NCI-H524 (cell line): ENCODE data around the gene ETV5.
"Not testable (repeated sequence)": the region's sequence is repeated elsewhere in the genome, so short reads cannot be mapped to it uniquely, and the experiment has no call there.

Experiments used
- DNase-seq, 2 experiments: peaks; one replicate each; lab custom pipeline; 2025; lab: John Stamatoyannopoulos, UW

Gene ETV5

DNA sequence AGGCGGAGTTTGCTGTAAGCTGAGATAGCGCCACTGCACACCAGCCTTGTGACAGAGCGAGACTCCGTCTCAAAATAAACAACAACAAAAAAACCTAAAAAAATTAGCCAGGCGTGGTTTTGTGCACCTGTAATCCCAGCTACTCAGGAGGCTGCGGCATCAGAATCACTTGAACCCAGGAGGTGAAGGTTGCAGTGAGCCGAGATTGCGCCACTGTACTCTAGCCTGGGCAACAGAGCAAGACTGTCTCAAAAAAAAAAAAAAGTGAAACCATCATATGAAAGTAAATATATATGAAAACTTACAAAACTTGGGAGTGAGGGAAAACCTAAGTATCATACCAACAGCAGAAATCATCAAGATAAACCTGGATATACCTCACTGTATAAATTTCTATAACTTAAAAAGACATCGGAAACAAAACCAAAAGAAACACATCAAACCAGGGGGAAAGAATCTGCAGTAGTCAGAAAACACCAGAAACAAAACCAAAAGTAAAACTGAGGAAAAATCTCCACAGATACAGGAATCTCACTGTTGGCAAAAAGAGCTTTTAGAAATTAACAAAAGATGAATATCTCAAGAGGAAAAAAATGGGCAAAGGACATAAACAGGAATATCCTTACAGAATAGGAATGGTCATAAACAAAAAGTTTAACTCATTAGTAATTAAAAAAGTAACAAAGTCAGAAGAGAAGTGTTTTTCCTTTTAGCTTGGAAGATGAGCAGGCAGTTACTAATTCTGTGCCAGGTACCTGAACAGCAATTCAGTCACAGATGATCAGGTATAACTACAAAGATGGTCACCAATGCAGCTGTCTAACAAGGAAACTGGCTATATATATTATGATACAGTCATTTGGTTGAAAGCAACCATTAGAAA is 41.3 kb downstream of the ETV5 start:
- no peak for DNase-seq

DNA sequence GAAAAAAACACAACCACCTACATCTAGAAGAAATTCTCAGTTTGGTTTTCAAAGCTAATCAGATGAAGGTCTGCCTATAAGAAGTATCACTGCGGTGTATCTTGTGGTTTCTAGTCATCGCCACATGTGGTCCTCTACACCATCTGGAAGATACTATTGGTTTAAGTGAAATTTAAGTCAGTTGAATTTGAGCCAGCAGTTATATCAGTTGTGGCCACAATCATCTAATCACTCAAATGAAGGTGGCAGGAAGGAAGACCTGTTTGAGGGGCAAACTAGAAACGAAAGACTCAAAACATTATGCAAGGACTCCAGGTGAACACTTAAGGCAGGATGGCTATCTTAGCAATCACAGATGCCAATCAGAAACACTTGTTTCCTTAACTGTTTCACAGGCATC is 48.7 kb downstream of the ETV5 start:
- DNase-seq, result no peak

DNA sequence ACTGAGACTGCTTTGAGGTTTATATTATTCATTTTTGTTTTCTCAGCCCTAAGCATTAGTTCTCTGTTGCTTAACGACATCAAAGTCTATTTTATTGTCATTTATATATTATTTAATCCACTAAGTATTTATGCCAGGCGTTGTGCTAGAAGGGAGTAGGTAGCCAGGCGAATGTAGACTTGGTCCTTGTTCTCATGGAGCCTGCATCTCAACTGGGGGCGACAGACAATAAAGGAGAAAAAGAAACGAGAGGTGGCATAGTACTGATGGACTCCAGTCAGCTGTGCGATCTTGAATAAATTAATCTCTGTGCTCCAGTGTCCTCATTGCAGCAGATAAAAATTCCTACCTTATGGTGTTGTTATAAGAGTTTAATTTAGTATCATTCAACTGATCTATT is 49.7 kb downstream of the ETV5 start:
- no peak for DNase-seq

DNA sequence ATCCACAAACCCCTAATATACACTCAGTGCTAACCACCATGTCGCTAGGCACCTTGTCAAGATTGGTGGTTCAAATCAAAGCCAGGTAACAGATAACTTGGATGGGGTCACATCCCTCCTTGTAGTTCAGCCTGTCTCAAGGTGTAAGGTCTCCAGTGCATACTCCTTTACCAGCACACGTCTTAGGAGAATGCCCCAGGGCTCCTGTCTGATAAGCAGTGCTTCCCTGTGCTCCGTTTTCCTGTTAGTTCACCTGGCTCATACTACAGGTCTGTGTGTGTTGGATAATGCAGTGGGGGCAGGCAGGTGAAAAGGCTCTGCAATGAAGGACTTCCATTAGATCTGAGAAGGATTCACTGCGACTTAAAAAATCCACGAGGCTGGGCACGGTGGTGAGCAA is 50.7 kb downstream of the ETV5 start:
- DNase-seq, result no peak

DNA sequence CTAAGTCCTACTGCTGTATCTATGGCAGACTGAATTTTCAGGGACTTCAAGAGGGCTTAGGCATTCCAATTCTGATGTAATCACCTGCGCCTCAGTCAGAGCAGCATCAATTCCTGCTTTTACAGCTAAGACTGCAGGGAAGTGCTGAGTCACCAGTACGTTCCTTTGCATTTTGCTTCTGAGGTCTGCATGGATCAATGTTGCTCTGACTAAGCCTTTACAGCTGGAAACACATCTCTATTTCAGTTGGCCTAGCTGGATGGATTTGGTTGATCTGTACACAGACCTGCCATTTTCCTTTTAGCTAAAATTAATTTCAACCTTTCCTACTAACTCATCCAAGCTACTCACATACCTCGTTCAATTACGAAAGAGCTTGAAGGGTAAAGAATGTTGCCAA is 51.3 kb downstream of the ETV5 start:
- no peak for DNase-seq

DNA sequence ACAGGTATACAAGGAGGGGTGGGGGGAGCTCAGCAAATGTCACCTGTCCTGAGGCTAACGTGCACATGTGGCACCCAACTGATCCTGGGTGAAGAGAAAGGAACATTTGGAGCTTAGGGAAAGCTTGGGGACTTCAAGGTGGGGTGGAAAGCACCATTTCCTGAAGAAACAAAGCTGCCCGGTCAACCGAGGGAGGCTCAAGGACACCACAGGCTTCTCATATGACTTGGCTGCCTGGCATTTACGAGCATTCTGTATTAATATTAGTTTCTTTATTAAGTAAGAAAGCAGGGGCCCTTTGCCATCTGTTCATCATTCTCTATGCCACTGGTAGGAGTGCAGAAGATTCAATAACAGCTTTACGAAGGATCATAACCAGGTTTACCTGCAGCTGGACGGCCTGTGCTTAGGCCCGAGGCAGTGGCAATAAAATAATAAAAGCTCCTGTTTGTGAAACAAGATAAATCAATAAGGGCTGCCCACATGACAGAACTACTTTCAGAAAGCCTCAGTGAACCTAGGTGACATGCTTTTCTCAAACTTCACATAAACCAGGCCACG is 54.0 kb downstream of the ETV5 start:
- peak; percentile 73 to 93 for DNase-seq

DNA sequence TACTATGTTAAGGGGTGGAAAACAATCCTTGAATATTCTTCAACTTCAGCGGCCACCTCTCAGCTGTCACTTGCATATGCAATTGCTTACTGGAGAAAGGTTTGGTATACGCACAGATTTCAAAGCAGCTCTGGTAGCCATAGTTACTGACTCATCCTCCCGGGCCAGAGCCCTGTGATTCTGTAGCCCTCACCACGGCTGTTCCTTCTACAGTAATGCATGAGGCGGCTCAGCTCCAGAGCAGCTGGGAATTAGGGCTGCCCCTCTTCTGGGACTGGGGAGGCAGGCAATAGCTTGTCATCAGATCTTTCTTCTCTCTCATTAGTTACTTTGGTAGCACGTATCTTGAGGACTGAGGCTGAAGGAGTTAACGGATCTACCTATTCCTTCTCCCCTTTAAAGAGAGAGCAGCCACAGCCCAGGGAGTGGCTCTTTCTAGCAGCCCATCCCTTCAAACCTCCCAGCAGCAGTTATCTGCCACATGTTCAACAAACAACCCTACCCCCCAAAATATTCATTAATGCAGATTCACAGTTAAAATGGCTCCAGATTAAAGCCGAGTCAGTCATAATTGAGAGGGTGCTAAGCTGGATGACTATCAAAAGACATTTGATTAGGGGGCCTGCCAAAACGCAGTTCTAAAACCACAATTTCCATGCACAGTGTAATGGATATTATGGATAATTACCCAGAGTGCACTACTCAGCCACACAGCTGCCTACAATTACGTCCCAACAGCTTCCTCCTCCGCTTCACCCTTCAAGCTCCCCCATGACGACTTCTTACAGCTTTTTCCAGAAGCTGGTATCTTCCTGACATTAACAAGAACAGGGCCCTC is 54.7 kb downstream of the ETV5 start:
- DNase-seq, result peak; percentile 73 to 88

DNA sequence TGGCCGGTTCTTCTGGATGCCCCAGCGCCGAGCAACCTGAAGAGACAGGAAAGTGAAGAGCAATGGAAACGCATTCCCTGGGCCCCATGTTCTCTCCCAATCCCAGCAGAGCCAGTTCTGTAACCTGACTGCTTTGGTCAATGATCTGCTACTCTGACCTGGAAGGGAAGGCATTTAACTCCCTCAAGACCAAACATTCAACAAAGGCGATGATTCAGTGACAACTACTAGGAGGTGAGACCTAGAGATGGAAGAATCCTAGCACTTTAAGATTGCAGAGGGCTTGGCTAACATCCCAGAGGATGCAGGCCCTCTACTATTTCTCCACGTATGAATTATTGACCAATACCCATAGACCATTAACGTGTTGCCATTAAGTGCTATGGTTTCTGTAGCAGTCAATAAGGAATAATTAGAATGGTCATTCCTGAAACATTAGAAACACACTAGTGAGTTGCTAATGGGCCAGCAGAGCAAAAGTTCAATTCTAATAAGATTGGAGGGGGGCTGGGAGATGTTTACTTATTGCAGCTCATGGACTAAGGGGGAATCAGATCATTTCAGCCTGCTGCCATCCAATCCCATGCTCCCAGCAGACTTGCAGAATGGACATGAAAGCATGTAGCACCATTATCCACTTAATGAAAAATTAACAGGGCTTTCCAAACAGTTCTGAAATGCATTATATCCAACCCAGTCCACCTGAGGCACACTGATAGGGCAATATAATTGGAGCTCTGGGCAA is 56.6 kb downstream of the ETV5 start:
- DNase-seq, result no peak

DNA sequence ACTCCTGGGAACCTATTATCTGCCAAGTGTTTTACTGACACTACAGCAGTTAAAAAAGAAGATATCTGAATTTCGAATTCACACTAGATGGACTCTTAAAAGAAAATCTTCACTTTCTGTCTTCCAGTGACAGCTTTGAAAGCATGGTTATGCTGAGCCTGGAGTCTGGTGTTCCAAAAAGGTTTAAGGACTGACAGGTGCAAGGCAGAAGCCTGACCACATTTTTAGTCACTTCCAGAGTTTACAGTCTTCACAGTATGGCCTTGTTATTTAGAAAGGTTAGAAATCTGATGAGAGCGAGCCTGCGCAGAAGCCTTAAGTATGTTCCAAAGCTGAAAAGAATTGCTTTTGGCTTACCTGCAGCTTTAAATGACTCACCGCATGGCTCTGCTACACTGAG is 59.9 kb downstream of the ETV5 start:
- no peak for DNase-seq

DNA sequence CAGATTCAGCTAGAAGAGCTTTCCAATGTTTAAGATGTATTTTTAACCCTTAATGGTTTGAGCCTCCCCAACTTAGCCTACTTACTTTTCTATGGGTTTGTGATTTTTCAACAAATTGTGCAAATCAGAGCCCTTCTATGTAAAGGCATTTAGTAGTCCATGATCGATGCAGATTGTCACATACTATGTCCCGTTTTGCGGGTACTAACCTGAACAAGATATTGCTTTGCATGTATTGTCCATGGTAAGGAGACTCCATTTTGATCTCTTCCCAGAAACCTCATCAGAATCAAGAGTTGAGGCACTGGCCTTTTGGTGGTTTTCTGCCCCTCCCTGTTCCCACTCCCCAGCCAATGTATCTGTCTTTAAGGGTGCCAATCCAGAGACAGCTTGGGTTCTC is 60.8 kb downstream of the ETV5 start:
- no peak for DNase-seq

DNA sequence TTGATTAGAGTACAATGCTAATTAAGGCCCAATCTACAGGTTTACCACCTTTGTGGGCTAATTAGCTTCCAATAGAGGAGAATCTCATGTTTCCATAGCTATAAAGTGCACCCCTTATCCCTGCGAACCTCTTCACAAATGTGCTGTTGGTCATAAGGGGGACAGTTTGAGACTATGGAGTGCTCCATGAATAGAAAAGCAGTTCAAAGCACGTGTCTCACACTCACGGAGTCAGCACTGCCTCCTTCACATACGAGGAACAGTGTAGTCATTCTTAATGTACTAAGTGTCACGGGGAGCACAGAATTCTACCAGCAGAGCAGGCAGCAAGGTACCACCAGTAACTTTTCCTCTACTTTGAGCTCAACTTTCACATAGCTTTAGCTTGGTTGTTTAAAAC is 62.1 kb downstream of the ETV5 start:
- no peak for DNase-seq

DNA sequence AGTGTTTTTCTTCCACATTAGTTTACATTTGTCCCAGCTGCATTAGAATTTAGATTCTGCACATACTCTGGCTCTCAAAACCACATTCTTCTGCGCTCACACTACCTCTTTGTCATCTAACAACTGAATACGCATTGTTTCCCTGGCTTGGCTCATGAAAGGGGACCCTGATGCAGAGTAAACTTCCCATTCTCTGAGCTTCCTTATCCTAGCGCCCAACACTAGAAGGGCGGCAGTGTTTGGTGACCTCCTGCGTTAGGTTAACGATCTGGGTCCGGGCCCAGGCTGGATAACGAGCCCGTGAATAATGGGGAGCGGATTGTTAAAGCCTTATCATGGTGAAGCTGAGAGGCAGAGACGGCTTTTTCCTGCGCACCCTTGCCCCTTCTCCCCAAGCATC is 63.9 kb downstream of the ETV5 start:
- DNase-seq, result no peak

DNA sequence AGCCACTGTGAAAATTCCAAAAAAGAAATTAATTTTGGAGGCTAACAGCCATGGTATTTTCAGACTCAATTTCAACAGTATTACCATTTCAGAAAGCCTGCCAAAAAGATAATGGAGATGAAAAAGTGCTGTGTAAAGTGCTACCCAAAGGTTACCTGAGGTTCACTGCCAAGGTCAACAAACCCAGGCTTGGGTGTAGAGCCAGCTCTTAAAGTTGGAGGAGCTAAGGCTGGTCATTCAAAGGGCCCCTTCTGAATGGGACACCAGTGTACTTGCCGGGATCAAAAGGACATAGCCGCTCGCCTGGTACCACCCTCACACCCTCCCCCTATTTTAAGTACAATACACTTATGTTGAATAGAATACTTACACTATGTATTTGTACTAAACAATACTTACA is 64.5 kb downstream of the ETV5 start:
- no peak for DNase-seq

DNA sequence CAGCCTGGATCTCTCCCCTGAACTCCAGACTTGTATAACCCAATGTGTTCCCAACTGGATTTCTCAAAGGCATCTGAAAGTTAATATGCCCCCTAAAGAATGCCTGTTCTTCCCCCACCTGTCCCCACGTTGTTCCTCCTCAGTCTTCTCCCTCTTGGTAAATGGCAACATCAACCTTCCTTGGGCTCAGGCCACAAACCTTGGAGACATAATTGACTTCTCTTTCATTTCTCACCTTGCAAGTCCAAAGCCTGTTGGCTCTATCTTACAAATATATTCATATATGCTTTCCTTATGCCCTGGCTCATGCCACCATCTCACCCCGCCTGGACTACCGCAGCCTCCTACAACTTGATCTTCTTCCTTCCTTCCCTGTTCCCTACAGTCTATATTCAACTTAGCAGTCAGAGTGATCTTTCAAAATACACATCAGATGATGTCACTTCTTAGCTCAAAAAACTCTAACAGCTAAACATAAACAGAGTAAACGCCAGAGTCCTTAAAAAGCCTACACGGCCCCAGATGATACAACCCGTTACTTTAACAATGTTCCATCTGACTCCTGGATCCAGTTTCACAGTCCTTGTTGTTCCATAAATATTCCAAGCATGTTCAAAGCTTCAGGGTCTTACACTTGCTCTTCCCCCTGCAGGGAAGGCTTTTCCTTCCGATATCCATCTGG is 66.2 kb downstream of the ETV5 start:
- no peak for DNase-seq

DNA sequence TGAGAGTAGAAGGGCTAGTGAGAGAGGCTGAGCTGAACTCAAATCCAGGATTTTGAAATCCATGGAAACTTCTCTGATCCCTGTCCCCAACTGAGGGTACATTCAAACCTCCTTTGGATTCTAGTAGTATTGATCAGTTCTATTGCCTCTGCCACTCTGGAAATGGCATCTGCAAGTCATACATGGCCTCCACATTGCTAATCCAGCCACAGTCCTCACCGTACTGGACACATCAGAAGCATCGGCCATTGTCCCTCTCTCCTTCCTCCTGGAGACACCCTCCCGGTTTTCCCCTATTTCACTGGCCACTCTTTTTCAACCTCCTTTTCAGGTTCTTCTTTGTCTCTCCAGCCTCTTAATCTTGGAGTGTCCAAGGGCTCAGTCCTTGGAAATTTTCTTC is 66.9 kb downstream of the ETV5 start:
- DNase-seq, result no peak

DNA sequence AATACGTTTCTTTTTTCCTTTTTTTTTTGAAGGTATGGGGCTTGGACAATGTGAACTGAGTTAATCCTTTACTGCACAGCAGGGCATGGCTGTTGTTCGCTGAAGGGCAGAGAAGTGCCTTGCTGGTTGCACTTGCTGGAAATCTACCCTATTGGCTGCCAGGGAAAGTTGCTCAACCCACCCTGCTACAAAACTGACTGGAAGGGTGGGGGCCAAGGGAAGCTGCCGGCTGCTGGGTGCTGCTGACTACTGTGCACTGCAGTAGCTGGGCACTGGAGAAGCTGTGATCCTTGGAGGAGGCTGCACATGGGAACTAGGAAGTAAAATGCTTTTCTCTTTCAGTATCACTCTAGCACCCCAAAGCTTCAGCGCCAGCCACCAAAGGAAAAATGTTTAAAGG is 70.5 kb downstream of the ETV5 start:
- no peak for DNase-seq

DNA sequence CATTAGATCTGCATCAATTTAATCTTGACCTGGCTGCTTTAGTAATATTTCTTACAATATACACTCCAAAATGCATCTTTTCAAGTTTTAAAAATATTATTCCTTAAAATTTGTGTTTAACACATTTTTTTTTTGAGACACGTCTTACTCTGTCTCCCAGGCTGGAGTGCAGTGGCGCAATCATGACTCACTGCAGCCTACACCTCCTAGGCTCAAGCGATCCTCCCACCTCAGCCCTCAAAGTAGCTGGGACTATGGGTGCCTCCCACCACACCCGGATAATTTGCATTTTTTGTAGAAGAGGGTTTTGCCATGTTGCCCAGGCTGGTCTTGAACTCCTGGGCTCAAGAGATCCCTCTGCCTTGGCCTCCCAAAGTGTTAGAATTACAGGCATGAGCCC is 73.6 kb downstream of the ETV5 start:
- no peak for DNase-seq

DNA sequence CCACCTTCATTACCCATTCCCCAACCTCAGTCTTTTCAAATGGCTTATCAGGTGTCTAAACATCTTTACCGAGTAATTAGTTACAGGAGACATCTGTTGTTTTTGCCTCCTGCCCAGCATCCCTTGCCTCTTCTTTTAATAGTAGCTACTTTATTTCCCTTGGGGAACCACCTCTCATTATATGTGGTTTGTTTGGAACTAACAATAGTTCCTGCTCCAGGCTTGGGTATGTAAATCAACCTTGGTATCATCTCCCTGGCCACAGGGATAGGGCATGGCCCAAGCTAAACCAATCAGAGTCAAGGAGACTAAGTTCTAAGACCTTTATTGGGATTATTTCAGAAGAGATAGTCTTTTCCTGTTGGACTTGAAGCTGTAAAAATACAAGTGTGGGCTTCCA is 76.6 kb downstream of the ETV5 start:
- peak in 1 of 2 experiments; percentile 68 for DNase-seq

DNA sequence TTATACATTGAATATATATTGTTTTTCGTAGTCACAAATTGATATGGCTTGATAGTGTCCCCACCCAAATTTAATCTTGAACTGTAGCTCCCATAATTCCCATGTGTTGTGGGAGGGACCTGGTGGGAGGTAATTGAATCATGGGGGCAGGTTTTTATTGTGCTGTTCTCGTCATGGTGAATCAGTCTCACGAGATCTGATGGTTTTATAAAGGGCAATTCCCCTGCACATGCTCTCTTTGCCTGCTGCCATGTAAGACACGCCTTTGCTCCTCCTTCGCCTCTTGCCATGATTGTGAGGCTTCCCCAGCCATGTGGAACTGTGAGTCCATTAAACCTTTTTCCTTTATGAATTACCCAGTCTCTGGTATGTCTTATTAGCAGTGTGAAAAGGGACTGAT is 82.9 kb downstream of the ETV5 start:
- not testable (repeated sequence) for DNase-seq

DNA sequence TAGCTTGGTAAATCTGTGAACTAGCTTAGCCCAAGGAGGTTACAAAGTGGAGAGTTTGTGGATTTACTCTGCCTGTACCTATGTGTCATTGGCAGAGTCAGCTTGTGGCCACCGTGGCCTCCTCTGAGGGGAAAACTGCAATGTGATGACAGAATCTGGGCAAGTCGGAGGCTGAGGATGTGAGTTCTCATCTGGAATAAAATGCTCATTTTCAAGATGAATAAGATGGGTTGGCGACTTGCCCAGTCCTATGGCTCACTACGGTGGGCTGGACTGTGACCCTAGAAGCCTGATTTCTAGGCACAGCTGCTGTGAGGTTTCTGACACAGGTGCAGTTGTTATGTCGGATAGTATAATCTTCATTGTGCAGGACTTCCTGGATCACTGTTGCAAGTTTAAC is 83.7 kb downstream of the ETV5 start:
- peak in 1 of 2 experiments; percentile 18 for DNase-seq

DNA sequence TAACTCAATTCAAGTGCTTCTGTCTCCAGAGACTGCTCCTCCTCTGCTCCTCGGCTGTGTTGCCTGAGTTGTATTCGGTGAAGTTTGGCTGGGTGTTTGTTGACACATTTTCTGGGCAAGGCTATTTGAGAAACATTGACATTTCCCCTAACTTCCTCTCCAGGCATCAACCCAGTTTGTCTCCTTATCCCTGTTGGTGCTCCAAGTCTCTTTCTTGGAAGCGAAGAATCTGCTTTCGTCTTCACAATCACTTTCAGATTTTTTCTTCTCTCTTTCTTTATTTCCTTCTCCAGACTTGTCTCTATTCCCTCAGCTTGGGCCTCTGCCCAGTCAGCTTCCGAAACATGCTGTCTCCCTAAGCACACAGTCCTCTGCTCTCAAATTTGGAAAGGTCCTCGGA is 84.7 kb downstream of the ETV5 start:
- no peak for DNase-seq

DNA sequence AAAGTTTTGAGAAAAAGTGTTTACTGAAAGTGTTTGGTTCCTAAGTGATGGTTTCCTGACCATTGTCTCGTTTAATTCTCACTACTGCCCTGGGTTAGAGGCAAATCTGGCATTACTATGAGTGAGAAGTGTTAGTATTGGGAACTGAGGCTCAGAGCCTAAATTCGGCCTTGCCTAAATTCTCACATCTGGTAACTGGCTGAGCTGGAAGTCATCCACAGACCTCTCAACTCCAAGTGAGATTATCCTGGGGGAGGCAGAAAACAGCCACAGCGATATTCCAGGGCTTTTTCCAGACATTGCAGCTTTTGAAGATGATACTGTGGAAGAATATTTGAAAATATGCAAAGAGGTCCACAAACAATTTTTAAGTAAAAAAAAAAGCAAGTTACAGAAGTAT is 86.0 kb downstream of the ETV5 start:
- DNase-seq, result no peak
